ENCODE data around the gene HDHD2.

GRCh38 chr18:47149457-47150028 lies 757 bp downstream of the HDHD2 start:
- TF ChIP-seq CREB1 (IDR thresholded peaks at IDR 0.05; ENCODE audit: low read depth) (no peak), CEBPB (IDR thresholded peaks at IDR 0.05) (no peak), REST (IDR thresholded peaks at IDR 0.05; ENCODE audit: low read depth) (no peak), MAX (IDR thresholded peaks at IDR 0.05) (no peak), RAD21 (IDR thresholded peaks at IDR 0.05; ENCODE audit: low read depth) (no peak), EP300 (IDR thresholded peaks at IDR 0.05; ENCODE audit: borderline replicate concordance) (no peak), YY1 (IDR thresholded peaks at IDR 0.05; ENCODE audit: low read depth) (no peak), TAF1 (IDR thresholded peaks at IDR 0.05; ENCODE audit: low read depth) (no peak)
